ENCODE data around the gene RDH5. TPM values are rescaled to one million over a fixed set of nuclear protein-coding genes. Genes with fewer than 3 reads are reported as not detected.

Gene RDH5
- total and polyA plus RNA-seq, 2 of the 13 experiments (the other 11 are each of a cell fraction or from before 2014, with no cell fraction given) = 2.6 to 5.7 TPM

DNA sequence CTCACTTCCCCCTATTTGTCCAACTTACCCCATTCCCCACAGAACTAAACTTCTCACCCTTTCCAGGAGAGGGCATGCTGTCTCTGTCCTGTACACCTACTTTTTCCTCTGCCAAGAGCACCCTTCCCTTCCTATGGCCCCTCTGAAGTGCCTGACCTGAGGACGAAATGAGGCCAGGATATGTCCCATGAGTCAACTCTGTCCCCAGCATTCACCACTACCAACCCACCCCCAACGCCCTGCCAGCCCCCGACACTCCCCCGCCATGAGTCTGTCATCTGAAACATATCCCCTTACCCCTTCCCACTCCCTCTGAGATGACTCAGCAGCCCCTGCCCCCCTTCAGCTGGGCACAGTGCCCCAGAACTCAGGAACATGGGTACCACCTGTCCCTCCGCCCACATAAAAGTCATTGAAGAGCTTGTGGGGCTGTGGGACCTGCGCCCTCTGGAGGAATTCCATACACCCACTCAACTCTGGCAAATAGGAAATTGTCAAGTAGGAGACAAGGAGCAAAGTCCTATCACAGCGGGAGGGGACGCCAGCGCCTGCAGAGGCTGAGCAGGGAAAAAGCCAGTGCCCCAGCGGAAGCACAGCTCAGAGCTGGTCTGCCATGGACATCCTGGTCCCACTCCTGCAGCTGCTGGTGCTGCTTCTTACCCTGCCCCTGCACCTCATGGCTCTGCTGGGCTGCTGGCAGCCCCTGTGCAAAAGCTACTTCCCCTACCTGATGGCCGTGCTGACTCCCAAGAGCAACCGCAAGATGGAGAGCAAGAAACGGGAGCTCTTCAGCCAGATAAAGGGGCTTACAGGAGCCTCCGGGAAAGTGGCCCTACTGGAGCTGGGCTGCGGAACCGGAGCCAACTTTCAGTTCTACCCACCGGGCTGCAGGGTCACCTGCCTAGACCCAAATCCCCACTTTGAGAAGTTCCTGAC is 38.8 kb upstream of the RDH5 start:
- peaks cover 0 to 3% of the 10 kb centered on the region in 2 experiments; a peak in 1 of 5 replicates for H3K36me3 ChIP-seq (replicated peaks in 1 of 2; ENCODE audit: control insufficient read depth in 1 of 2, insufficient read depth in 2 of 2, low read length in 2 of 2)
- peak overlapping the region; percentile 95 for H3K4me2 ChIP-seq (ENCODE audit: low read depth, low read length)
- CTCF ChIA-PET (ENCODE audit: low intra/inter-chr PET ratio, low total read pairs) = interaction anchor here (0.7 to 2.2 kb wide), 6 partner anchors 21 to 57 kb away, joined by 3 to 13 read pairs (median 3); partner anchors contain the start of gene RDH5
- BruUV-seq (replicated peaks) = TSS peak; percentile 42
- ATAC-seq = peak; percentile 96
- H4K20me1 ChIP-seq (ENCODE audit: insufficient read depth, low read length) = no peaks in the 10 kb centered on the region
- peak overlapping the region; percentile 64 for H3K9ac ChIP-seq (ENCODE audit: insufficient read depth, low read depth, low read length)
- peak; percentile 94 for FAIRE-seq
- peaks cover 22% of the 10 kb centered on the region for H3K4me1 ChIP-seq (ENCODE audit: insufficient read depth, low read length)
- H3K27ac ChIP-seq (ENCODE audit: extremely low read length, insufficient read depth, low read length) = peak overlapping the region; percentile 72
- WGBS (ENCODE audit: low lambda C conversion rate) = 0% methylated on average over 8 of the region's 17 CpGs
- H3K9me3 ChIP-seq (ENCODE audit: low read length) = no peaks in the 10 kb centered on the region
- intact Hi-C loops (cut with micrococcal nuclease; ENCODE audit: unreplicated experiment) = loop anchor here (1.0 to 2.0 kb wide), 4 partner anchors 20 to 47 kb away; partner anchors contain the start of genes CD63 and RDH5
- peaks cover 7% of the 10 kb centered on the region for H3K79me2 ChIP-seq (ENCODE audit: insufficient read depth, low read length)
- DNase-seq (ENCODE audit: low spot score) = peak; percentile 92
- no peaks in the 10 kb centered on the region; a peak in 1 of 5 replicates for H3K27me3 ChIP-seq (ENCODE audit: control insufficient read depth in 1 of 2, insufficient read depth in 2 of 2, low read length in 2 of 2)
- H3K4me3 ChIP-seq (replicated peaks in 1 of 3; ENCODE audit: insufficient read depth in 1 of 3, low read depth in 2 of 3, low read length in 3 of 3) = peak overlapping the region; percentile 70 to 90 (median 88)
- POLR2A ChIA-PET = interaction anchor here (0.6 to 2.5 kb wide), 15 partner anchors 15 to 182 kb away, joined by 3 to 23 read pairs (median 5); partner anchors contain the start of genes BLOC1S1, CD63, DNAJC14 and ITGA7
- in situ Hi-C loops (cut with HindIII; ENCODE audit: extremely low pct_ligation_motif_present, low pct_unique_long_range_greater_than_20kb) = no loop called here
- H2AFZ ChIP-seq (ENCODE audit: low read length) = peak overlapping the region; percentile 92
- TF ChIP-seq TFAP4 (IDR thresholded peaks at IDR 0.05; ENCODE audit: borderline replicate concordance, low read depth) (no peak), SAP130 (CRISPR knock-in tag; IDR thresholded peaks at IDR 0.05; ENCODE audit: low read depth) (peak; percentile 92), MAFF (IDR thresholded peaks at IDR 0.05; ENCODE audit: low read depth, low read length) (0 out of 2 replicates have a peak, but pooled peaks have one; percentile 2), ZNF180 (CRISPR knock-in tag; IDR thresholded peaks at IDR 0.05; ENCODE audit: borderline replicate concordance, low read depth) (no peak), RAD51 (IDR thresholded peaks at IDR 0.05; ENCODE audit: borderline replicate concordance) (no peak), CSRNP1 (CRISPR knock-in tag; IDR thresholded peaks at IDR 0.05) (no peak), ZNF746 (CRISPR knock-in tag; IDR thresholded peaks at IDR 0.05) (no peak), MED8 (CRISPR knock-in tag; IDR thresholded peaks at IDR 0.05; ENCODE audit: insufficient replicate concordance) (no peak), SMYD3 (CRISPR knock-in tag; IDR thresholded peaks at IDR 0.05) (no peak), ZNF567 (CRISPR knock-in tag; IDR thresholded peaks at IDR 0.05; ENCODE audit: borderline replicate concordance) (no peak), ZNF674 (CRISPR knock-in tag; IDR thresholded peaks at IDR 0.05; ENCODE audit: low read depth) (no peak), TRIM24 (CRISPR knock-in tag; IDR thresholded peaks at IDR 0.05) (no peak), ELF4 (CRISPR knock-in tag; IDR thresholded peaks at IDR 0.05; ENCODE audit: borderline replicate concordance) (no peak), ZKSCAN1 (IDR thresholded peaks at IDR 0.05; ENCODE audit: low read length) (no peak), ADNP (CRISPR knock-in tag; IDR thresholded peaks at IDR 0.05) (no peak), DDIT3 (CRISPR knock-in tag; IDR thresholded peaks at IDR 0.05) (no peak), REPIN1 (CRISPR knock-in tag; IDR thresholded peaks at IDR 0.05; ENCODE audit: borderline replicate concordance, low read depth) (peak; percentile 40; the same call in 1 of the 2 replicates), ZNF766 (CRISPR knock-in tag; IDR thresholded peaks at IDR 0.05; ENCODE audit: borderline replicate concordance) (no peak), MAF1 (CRISPR knock-in tag; IDR thresholded peaks at IDR 0.05; ENCODE audit: borderline replicate concordance) (no peak)
- TF ChIP-seq, protein P1, sequence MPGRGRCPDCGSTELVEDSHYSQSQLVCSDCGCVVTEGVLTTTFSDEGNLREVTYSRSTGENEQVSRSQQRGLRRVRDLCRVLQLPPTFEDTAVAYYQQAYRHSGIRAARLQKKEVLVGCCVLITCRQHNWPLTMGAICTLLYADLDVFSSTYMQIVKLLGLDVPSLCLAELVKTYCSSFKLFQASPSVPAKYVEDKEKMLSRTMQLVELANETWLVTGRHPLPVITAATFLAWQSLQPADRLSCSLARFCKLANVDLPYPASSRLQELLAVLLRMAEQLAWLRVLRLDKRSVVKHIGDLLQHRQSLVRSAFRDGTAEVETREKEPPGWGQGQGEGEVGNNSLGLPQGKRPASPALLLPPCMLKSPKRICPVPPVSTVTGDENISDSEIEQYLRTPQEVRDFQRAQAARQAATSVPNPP (CRISPR knock-in tag; IDR thresholded peaks at IDR 0.05) = no peak; the same call in 1 of the 2 replicates
